Smooth muscle cell of the brain vasculature (primary cell): ENCODE data around the gene RNF213.
"Not testable (repeated sequence)": the region's sequence is repeated elsewhere in the genome, so short reads cannot be mapped to it uniquely, and the experiment has no call there.

Experiments used
- DNase-seq: peaks from one replicate; pipeline ENCODE4 v3.0.0-alpha.2; 2012; ENCODE audit warnings: low read depth, low spot score

The RNF213 gene

DNA sequence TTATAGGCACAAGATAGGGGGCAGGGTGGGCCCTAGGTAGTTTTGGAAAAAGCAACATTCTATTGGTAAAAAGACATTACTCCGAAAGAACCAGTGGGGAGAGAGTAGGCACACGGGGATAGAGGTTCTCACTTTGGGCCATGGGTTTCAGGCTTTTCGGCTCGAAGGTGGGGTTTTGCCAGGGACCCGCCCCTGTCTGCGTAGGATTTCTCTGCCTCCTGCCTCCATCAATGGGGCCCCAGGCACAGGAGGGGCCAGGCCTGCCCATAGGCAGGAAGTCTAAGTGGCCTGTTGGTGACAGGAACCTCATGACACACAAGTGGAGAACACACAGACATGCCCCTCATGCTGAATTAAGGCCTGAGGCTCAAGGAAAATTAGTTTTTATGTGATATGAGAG is 57.5 kb downstream of the RNF213 start:
- DNase-seq = no peak

DNA sequence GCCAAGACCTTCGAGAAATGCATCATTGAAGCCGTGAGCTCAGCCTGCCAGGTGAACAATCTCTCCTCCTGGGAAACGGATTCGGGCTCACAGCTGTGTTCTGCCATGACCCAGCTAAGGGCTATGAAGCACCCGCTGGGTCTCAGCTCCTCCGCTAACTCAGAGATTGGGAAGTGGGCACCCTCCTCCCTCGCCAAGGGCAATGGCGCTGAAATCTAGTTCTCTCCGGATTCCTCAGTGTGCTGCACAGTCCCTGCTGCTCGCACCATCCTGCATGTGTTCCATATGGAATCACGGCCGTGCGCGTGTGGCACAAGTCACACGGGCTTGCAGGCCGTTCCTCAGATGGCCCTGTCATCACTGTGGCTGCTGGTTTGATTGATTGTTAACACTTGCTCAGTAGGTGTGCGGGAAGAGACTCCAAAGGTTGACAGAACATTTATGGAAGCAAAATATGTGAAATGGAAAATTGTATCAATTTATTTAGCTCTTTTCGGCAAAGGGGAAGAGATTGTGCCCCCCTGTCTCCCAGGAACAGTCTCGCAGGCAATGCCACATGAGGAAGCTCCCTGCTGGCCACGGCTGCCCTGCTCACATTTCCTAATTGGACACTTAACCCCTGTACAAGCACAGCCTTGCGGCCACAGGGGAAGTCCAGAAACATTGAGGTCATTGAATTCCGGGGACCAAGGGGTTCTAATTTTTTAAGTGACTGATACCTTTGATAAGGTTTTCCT is 58.8 kb downstream of the RNF213 start:
- DNase-seq = no peak

DNA sequence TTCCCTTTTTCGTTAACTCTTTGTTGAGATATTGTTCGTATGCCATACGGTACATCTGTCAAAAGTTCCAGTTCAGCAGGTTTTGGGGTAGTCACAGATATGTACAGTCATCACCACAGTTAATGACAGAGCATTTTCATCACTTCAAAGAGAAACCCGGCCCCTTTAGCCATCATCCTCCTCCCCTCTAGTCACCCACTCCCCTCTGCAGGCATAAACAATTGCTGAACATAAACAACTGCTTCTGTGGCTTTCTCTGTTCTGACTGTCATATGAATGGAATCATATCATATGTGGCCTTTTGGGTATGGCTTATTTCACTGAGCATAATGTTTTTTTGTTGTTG is 59.3 kb downstream of the RNF213 start:
- DNase-seq = no peak

DNA sequence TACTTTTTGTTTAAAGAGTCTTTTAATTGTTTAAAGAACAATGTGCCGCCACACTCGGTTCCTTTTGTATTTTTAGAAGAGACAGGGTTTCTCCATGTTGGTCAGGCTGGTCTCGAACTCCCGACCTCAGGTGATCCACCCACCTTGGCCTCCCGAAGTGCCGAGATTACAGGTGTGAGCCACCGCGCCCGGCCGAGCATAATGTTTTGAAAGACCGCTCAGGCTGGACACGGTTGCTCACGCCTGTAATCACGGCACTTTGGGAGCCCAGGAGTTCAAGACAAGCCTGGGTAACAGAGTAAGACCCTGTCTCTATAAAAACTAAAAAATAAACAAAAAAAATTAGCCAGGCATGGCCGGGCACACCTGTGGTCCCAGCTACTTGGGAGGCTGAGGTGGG is 59.8 kb downstream of the RNF213 start:
- no peak for DNase-seq

DNA sequence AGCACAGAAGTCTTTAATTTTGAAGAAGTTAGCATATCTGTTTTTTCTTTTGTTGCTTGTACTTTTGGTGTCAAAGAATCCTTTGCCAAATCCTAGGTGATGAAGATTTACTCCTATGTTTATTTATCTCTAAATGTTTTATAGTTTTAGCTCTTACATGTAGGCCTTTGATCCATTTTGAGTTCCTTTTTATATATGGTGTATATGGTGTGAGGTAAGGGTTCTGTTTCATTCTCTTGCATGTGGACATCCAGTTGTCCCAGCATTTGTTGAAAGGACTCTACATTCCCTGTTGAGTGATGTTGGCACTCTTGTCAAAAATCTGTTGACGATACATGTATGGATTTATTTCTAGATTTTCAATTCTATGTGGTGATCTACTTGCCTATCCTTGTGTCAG is 62.2 kb downstream of the RNF213 start:
- no peak for DNase-seq

DNA sequence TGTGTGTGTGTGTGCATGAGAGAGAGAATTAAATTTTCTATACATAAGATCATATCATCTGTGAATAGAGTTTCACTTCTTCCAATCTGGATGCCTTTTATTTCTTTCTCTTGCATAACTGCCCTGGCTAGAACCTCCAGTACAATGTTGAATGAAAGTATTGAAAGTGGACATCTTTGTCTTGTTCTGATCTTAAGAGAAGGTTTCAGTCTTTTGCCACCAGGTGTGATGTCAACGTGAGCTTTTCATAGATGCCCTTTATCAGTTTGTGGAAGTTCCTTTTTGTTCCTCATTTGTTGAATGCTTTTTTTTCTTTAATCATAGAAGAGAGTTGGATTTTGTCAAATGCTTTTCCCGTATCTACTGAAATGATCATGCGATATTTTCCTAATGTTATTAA is 63.3 kb downstream of the RNF213 start:
- DNase-seq = no peak

DNA sequence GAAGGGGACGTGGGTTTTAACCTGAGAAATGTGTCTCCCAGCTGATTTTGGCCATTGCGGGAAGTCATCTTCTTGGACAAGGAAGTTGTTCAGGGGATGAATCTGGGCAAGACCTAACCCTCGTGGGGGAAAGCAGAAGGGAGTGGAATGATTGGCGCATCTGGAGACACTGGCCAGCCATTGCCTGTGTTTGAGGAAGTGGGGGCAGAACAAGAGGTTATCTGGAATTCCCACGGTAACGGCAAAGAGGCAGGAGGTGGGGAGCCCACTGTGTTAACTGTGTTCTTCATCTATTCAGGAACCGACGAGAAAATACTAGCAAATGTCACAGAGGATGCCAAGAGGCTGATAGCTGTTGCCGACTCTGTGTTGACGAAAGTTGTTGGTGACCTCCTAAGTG is 66.9 kb downstream of the RNF213 start:
- DNase-seq = no peak

DNA sequence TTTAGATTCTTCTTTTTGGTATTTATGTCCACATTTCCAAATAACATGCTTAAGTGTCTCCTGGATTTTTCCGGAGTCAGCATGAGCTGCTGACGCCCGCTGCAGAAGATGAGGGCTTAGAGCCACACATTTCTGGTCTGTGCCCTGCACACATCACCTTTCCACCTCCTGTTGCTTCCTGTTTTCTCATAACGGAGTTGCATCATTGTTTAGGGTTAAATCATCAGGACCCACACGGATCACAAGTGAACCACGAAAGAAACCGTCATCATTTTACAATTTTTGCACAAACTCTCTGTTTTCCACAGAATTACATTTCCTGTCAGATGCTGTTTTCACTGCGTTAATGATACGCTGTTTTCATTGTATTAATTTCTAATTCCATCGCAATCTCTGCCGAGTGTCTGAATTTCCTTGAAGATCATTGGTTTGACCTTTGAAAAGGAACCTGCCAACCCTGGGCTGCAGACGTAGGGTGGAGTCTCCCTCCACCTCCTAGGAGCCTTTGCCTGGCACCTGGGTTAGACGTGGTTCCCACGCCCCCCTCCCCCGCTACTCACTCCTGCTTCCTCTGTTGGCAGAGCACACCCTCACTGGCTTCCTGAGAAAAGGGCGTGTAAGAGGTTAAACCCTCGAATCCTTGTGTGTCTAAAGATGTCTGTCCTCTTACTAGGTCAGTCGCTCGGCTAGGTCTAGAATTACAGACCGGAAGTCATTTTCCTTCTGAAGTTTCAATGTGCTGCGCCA is 68.2 kb downstream of the RNF213 start:
- DNase-seq = no peak

DNA sequence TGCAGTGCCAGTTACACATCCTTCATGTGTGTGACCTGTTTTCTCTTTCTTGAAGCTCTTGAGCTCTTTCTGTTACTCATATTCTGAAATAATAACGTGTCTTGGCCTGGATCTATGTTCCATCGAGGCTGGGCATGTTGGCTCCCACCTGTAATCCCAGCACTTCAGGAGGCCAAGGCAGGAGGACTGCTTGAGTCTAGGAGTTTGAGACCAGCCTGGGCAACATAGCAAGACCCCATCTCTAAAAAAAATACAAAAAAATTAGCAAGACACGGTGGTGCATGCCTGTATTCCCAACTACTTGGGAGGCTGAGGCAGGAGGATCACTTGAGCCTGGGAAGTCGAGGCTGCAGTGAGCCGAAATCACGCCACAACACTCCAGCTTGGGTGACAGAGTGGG is 68.8 kb downstream of the RNF213 start:
- not testable (repeated sequence) for DNase-seq

DNA sequence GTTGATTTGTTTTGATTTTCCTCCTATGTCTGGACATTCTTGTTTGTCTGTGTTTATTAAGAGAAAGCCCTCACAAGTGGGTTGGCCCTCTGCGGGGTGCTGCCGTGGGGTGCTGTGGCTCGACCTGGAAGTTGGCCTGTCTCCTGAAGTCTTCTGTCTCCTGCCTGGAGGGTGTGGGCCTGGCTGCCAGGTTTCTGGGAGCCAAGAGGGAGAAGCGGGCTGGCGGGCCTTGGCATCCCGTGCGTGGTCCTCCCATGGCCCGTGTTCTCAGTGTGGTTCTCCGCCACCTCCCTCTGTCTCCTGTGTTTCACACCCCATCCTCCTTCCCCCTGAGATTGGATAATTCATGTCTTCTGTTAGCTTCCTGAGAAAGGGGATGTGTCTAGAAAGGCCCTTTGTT is 69.6 kb downstream of the RNF213 start:
- no peak for DNase-seq

DNA sequence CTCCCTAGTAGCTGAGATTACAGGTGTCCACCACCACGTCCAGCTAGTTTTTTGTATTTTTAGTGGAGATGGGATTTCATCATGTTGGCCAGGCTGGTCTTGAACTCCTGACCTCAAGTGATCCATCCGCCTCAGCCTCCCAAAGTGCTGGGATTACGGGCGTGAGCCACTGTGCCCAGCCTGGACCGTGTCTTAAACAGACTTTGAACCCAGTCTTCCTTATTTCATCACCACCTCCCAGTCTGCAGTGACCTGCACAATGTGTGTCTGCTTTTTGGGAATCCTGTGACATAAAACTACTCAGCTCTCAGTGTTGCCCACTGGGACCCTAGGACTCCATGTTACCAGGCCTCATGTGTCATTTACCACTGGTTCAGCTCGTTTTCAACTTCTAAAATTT is 70.3 kb downstream of the RNF213 start:
- DNase-seq = not testable (repeated sequence)

DNA sequence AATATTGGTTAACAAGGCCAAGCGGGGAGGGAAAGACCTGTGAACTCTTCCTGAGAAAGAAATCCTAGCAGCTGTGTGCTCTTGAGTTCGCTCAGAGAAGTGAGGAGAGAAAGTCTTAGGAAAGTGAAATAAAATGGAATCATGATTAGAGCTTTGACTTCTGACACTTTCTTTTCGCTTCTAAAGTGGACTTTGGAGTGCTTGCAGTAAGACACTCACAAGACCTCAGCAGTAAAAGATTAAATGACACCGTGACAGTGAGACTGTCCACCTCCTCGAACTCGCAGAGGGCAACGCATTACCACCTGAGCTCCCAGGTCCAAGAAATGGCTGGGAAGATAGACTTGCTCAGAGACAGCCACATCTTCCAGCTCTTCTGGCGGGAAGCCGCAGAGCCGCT is 71.2 kb downstream of the RNF213 start:
- DNase-seq = no peak

DNA sequence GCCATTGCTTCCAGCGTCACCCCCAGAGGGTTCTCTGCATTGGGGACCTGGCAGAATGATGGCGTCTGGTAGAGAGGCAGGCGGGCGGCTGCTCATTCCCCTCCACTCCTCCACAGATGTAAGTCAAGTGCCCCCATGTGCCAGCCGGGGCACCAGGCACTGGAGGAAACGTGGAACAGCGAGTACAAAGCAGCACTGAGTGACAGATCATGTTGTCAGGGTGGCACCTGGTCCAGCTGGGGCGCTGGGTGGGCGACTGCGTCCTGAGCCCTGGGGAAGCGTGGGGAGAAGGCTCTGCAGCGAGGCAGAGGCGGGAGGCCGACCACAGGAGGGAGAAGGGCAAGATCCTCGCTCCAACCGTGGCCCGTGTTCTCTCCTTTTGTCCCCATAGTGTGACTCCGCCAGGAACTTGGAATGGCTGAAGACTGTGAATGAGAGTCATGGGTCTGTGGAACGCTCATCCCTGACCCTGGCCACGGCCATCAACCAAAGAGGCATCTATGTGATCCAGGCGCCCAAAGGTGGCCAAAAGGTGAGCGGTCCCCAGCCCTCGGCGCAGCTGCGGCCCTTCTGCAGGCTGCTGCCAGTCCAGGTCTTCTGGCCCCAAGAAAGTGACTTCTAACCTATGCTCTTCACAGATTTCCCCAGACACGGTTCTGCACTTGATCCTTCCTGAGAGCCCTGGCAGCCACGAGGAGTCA is 76.7 kb downstream of the RNF213 start:
- DNase-seq = no peak

DNA sequence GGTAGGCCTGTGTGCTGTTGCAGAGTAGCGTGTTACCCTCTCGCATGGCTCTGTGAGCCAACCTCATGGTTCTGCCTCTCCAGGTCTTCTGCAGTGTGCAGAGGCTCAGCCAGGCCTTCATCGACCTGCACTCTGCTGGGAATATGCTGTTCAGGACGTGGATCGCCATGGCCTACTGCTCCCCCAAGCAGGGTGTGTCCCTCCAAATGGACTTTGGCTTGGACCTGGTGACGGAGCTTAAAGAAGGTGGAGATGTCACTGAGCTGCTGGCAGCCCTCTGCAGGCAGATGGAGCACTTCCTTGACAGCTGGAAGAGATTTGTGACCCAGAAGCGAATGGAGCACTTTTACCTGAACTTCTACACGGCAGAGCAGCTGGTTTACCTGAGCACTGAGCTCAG is 78.5 kb downstream of the RNF213 start:
- no peak for DNase-seq

DNA sequence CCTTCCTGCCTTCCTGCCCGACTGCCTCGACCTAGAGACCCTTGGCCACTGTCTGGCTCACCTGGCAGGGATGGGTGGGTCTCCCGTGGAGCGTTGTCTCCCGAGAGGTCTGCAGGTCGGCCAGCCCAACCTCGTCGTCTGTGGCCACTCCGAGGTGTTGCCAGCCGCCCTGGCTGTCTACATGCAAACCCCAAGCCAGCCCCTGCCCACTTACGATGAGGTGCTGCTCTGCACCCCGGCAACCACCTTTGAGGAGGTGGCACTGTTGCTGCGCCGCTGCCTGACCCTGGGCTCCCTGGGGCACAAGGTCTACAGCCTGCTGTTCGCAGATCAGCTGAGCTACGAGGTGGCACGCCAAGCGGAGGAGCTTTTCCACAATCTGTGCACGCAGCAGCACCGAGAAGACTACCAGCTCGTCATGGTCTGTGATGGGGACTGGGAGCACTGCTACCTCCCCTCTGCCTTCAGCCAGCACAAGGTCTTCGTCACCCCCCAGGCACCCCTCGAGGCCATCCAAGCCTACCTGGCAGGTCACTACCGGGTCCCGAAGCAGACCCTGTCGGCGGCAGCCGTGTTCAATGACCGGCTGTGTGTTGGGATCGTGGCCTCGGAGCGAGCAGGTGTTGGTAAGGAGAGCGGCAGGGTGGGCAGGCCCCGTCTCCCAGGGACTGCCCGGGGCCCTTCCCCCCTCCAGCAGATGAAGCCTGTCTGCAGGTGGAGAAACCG is 79.2 kb downstream of the RNF213 start:
- no peak for DNase-seq

DNA sequence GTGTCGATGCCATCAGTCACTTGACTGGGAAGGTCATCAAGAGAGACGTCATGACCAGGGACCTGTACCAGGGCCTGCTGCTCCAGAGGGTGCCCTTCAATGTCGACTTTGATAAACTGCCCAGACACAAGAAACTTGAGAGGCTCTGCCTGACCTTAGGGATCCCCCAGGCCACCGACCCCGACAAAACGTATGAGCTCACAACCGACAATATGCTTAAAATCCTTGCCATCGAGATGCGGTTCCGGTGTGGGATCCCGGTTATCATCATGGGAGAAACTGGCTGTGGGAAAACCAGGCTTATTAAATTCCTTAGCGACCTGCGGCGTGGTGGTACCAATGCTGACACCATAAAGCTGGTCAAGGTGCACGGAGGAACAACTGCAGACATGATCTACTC is 84.7 kb downstream of the RNF213 start:
- DNase-seq = no peak

DNA sequence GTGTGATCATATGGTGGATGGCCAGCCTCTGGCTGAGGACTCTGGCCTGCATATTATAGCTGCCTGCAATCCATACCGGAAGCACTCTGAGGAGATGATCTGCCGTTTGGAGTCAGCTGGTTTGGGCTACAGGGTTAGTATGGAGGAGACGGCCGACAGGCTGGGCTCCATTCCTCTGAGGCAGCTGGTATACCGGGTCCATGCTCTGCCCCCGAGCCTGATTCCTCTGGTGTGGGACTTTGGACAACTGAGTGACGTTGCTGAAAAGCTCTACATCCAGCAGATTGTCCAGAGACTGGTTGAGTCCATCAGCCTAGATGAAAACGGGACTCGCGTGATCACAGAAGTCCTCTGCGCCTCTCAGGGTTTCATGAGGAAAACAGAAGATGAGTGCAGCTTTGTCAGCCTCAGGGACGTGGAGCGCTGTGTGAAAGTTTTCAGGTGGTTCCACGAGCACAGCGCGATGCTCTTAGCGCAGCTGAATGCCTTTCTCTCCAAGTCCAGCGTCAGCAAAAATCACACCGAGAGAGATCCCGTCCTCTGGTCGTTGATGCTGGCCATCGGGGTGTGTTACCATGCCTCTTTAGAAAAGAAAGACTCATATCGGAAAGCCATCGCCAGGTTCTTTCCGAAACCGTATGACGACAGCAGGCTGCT is 85.3 kb downstream of the RNF213 start:
- DNase-seq = no peak

DNA sequence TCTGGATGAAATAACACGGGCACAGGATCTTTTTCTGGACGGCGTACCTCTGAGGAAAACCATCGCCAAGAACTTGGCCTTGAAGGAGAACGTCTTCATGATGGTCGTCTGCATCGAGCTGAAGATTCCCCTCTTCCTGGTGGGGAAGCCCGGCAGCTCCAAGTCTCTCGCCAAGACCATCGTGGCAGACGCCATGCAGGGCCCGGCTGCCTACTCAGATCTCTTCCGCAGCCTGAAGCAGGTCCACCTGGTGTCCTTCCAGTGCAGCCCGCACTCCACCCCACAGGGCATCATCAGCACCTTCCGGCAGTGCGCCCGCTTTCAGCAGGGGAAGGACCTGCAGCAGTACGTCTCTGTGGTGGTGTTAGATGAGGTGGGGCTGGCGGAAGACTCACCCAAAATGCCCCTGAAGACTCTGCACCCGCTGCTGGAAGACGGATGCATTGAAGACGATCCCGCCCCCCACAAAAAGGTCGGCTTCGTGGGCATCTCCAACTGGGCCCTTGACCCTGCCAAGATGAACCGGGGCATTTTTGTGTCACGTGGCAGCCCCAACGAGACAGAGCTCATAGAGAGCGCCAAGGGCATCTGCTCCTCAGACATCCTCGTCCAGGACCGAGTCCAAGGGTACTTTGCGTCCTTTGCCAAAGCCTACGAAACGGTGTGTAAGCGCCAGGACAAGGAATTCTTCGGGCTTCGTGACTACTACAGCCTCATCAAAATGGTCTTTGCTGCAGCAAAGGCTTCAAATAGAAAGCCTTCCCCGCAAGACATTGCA is 86.0 kb downstream of the RNF213 start:
- no peak for DNase-seq

DNA sequence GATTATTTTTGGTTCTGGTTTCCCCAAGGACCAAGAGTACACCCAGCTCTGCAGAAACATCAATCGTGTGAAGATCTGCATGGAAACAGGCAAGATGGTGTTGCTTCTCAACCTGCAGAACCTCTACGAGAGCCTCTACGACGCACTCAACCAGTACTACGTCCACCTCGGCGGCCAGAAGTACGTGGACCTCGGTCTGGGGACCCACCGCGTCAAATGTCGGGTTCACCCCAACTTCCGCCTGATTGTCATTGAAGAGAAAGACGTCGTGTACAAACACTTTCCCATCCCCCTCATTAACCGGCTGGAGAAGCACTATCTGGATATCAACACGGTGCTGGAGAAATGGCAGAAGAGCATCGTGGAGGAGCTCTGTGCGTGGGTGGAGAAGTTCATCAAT is 86.9 kb downstream of the RNF213 start:
- DNase-seq = no peak

DNA sequence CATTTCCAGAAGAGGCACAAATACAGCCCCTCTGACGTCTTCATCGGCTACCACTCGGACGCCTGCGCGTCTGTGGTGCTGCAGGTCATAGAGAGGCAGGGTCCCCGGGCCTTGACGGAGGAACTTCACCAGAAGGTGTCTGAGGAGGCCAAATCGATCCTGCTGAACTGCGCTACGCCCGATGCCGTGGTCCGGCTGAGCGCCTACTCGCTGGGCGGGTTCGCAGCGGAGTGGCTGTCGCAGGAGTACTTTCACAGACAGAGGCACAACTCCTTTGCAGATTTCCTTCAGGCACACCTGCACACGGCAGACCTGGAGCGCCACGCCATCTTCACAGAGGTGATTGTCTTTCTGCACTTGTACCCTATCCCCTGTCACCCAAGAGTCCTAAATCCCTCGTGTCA is 87.3 kb downstream of the RNF213 start:
- no peak for DNase-seq

DNA sequence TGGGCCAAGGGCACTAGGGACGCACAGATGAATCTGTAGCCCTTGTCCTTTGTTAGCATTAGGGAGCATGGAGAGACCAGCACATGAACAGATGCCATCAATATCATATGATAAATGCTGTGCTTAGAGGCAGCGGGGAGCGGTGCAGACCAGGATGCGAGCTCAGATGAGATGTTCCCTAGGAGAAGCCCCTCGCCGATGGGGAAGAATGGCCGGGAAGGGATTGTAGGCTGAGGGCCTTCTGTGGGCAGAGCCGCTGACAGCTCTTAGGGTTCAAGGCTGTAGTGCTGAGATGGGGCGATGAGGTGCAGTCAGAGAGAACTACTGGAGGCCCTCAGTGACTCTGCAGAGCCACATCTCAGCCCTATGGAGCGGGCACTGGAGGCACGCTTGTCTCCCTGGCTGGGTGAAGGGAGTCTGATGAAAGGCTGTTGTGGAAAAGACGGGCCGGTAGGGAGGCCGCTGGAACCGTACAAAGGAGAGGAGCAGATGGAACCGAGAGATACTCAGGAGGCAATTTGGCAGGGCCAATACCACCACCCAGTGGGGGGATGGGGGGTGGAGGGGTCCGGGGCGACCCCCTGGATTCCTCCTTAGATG is 88.0 kb downstream of the RNF213 start:
- DNase-seq = no peak
